Endothelial cell of umbilical vein (primary cell): ENCODE measurements around the gene SMC1A.

Experiments used
- EZH2 ChIP-seq: IDR thresholded peaks from 2 replicates; pipeline ENCODE4 v1.6.1; 2012; ENCODE audit warnings: borderline replicate concordance, low read depth, mild to moderate bottlenecking, moderate library complexity, low read length, inconsistent platforms; ENCODE audit not compliant: severe bottlenecking
- FOS ChIP-seq: IDR thresholded peaks from 2 replicates; pipeline ENCODE4 v1.6.1; 2011; ENCODE audit warnings: mild to moderate bottlenecking, low read length, moderate library complexity, borderline replicate concordance; ENCODE audit not compliant: insufficient read depth
- GATA2 ChIP-seq: IDR thresholded peaks from 2 replicates; pipeline ENCODE4 v1.7.0; 2011; ENCODE audit warnings: low read depth, mild to moderate bottlenecking, moderate library complexity, mixed read lengths, low read length; ENCODE audit not compliant: insufficient read length, insufficient read depth
- JUN ChIP-seq: IDR thresholded peaks from 2 replicates; pipeline ENCODE4 v1.6.1; 2011; ENCODE audit warnings: borderline replicate concordance, low read depth; ENCODE audit not compliant: insufficient read length, insufficient read depth
- MYC ChIP-seq: IDR thresholded peaks from one replicate; pipeline ENCODE4 v1.6.1; 2011; ENCODE audit warnings: mild to moderate bottlenecking, low read depth, low read length
- POLR2A ChIP-seq: IDR thresholded peaks from 2 replicates; pipeline ENCODE4 v1.6.1; 2012; ENCODE audit warnings: low read depth, mild to moderate bottlenecking, control low read depth, low read length
- POLR2AphosphoS5 ChIP-seq: IDR thresholded peaks from 2 replicates; pipeline ENCODE4 v1.6.1; 2012; ENCODE audit warnings: low read depth, mild to moderate bottlenecking, control low read depth, low read length, moderate library complexity; ENCODE audit not compliant: insufficient read depth
- TF ChIP-seq, protein P1 (sequence below), 2 donors: IDR thresholded peaks; 1 replicate in 1 of 2; 2 replicates in 1 of 2; pipeline ENCODE4 v1.5.1; 2011; ENCODE audit warnings: low read length in 2 of 2, mild to moderate bottlenecking in 2 of 2, moderate library complexity in 2 of 2, control low read depth in 1 of 2, inconsistent platforms in 1 of 2, low read depth in 1 of 2; ENCODE audit not compliant: insufficient read depth in 1 of 2; ENCODE audit errors: extremely low read depth in 1 of 2
- TF ChIP-seq, protein P2 (sequence below): IDR thresholded peaks from 2 replicates; pipeline ENCODE4 v1.6.1; 2011; ENCODE audit not compliant: insufficient read depth, insufficient read length

DNA sequence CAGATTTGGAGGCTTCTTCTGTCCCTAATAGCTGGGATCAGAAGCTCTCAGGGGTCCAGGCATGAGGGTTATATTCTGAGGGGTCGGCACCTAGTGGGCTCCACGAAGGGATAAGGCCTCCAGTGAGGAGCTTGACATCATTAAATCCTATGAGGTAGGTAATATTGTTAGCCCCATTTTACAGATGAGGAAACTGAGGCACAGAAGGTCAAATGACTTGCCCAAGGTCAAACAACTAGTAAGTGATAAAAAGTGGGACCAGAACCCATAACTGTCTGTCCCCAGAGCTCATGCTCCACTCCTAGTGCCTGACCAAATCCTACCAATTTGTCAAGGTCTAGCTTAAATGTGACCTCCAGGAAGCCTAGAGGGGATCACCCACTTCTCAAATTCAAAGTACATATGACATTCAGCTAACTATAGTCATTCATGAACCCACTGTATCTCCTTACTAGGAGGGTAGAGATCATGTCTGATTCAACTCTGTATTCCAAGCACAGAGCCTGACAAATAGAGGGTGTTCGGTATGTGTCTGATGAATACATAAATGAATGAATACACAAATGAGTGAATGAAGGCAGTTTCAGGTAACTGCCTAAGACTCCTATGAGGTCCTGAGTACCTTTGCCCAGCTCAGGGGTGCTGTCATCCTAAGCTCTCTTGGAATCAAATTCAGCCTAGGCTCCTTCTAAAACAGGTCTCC lies 43.3 kb downstream of the SMC1A start:
- TF ChIP-seq EZH2 (no peak), JUN (no peak), POLR2AphosphoS5 (no peak), POLR2A (no peak), FOS (no peak), MYC (no peak), GATA2 (no peak)
- TF ChIP-seq, protein P1, sequence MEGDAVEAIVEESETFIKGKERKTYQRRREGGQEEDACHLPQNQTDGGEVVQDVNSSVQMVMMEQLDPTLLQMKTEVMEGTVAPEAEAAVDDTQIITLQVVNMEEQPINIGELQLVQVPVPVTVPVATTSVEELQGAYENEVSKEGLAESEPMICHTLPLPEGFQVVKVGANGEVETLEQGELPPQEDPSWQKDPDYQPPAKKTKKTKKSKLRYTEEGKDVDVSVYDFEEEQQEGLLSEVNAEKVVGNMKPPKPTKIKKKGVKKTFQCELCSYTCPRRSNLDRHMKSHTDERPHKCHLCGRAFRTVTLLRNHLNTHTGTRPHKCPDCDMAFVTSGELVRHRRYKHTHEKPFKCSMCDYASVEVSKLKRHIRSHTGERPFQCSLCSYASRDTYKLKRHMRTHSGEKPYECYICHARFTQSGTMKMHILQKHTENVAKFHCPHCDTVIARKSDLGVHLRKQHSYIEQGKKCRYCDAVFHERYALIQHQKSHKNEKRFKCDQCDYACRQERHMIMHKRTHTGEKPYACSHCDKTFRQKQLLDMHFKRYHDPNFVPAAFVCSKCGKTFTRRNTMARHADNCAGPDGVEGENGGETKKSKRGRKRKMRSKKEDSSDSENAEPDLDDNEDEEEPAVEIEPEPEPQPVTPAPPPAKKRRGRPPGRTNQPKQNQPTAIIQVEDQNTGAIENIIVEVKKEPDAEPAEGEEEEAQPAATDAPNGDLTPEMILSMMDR (IDR thresholded peaks at IDR 0.05; ENCODE audit: extremely low read depth in 1 of 2, insufficient read depth in 1 of 2, low read depth in 1 of 2, low read length in 2 of 2) = no peak
- TF ChIP-seq, protein P2, sequence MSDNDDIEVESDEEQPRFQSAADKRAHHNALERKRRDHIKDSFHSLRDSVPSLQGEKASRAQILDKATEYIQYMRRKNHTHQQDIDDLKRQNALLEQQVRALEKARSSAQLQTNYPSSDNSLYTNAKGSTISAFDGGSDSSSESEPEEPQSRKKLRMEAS = no peak
